ENCODE results near the gene ACTL7A.
A peak's percentile ranks its signal among the peaks of the same experiment; 100 is the strongest.
"Not testable (repeated sequence)": the region's sequence is repeated elsewhere in the genome, so short reads cannot be mapped to it uniquely, and the experiment has no call there.

Gene ACTL7A

DNA sequence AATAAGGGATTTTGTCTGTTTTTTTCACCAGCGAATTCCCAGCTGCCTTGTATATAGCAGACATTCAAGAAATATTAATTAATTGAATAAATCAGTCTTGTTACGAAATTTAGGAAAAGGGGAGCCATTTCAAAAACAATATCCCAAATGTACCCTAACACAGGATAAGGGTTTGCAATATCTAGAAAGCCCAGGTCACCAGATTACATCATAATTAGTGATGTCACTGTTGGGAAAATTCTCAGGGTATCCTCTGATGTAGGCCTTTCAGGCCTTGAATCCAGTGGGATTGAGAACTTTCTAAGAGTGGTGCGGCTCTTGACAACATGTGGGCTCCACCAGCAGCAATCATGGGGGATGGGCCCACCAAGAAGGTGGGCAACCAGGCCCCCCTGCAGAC is at the start of gene ACTL7A:
ACTL7A (plus strand) TSS at position 270 of the 400 bp plus-strand sequence; CDS start at position 327, 57 bp downstream.
- DNase-seq (ENCODE audit: low read depth): no peak

GRCh38 chr9:108812396-108813025 is 49.6 kb upstream of the ACTL7A start:
- no peak for DNase-seq (ENCODE audit: low read depth)

DNA sequence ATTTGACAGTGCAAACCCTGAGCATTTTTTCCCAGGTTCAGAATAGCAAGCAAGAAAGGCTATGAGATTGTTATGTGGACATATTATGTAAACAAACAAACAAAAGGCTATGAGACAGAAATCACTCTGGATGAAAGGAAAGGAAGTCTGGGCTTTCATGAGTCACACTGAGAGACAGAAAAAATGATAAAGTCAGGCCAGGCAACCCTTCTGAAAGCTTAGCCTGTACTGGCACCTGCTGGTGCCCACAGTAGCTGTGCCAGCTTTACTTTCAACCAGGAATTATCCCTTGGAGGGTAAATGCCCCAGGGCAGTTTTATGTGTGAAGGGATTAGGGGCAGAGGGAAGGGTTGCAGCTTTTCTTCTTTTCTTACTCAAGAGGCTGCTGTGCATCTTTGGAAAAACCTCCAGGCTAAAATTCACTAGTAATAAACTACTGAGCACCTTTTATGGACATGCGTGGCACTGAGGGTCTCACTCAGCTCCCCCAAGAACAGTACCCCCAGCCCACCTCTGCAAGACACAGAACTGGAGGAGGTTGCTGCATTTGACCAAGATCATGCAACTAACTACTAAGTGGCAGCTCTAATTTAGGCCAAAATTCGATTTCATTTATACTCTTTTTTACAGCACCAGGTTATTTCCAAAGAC is 48.0 kb upstream of the ACTL7A start:
- peak; percentile 32 for DNase-seq (ENCODE audit: low read depth)

DNA sequence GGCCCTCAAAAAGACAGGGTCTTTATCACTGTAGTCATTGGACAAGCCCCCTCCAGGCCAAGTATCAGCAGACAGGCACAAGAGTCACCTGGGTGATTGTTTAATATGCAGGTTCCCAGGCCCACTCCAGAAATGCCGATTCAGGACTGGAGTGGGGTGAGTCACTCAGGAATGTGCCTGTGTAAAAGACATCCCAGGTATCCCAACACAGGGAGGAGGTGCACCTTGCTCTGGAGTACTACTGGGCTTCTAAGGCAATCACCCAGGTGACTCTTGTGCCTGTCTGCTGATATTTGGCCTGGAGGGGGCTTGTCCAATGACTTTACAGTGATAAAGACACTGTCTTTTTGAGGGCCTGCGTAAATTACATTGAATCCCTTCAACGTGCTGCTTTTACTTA is 46.9 kb upstream of the ACTL7A start:
- DNase-seq (ENCODE audit: low read depth): no peak

DNA sequence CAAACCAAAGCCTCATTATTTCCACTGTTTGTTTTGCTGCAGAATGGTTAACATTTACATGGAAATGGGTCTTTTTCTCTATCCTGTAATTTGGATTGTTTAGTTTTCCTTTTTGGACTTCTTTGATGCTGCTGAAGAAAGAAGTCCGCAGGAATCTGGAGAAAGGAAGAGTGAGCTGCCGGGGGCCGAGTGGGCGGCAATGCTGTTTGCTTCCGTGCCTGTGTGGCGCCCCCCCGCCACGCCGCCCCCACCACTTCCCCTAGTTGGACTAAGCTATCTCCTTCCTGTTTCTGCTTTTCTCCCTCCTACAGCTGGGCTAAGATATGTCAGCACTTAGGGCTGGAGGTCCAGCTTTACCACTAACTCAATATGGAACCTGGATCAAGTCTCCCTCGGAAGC is 46.0 kb upstream of the ACTL7A start:
- DNase-seq (ENCODE audit: low read depth): no peak

GRCh38 chr9:108823829-108824228 is 38.2 kb upstream of the ACTL7A start:
- no peak for DNase-seq (ENCODE audit: low read depth)

DNA sequence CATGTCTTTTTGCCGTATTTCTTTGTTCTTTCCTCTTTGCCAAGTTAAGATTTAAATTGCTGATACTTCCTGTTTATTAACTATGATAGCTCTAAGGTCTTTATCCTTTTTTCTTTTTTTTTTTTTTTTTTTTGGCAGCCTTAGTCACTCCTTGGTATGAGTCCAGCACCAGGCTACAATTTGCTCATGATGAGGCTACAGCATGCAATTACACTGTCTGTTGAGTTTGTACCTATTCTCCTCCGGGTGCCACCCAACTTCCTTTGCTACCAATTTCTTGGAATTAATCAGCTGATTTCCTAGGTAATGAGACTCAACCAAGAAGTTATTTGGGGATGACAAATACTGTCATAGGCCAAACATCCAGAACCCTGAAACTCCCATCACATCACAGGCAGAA is 31.8 kb upstream of the ACTL7A start:
- DNase-seq (ENCODE audit: low read depth): no peak

DNA sequence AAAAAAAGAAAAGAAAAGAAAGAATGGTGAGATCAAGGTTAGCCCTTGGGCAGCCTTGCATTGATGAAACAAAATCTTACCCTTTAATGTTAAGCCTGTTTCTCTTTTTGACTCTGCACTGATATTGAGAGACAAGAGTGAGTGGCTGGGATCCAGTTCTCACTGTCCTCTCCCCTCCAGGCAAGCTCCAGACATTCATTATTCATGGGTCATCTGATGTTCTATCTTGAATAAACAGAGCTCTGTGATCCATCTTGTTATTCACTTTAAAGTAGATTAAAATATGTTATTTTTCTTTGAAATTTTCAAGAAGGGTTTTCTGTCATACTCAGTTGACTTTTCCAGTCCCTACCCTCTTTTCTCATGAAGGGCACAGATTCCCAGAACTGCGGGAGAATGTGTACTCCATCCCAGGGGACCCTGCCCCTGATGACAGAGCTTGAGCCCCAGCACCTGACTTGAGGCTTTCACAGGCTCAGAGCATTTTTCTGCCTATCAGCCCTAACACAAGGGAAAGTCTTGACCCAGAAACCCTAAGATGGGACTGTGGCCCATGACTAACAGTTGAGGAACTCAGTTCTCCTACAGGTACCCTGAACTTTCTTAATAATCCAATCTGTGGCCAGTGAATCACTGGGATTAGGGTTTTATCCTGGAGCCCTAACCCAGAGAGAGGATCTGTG is 30.4 kb upstream of the ACTL7A start:
- no peak for DNase-seq (ENCODE audit: low read depth)

DNA sequence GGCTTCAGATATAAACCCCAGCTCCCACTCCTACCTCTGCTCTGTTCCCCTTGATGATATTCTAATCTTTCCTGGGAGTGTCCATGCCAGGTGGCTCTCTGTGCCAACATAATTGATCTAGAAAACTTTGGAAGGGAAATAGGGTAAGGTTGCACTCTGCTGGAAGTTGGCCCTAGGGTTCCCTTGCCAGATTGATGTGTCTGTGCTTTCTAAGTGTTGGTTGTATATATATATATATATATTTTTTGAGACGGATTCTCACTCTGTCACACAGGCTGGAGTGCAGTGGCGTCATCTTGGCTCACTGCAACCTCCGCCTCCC is 29.9 kb upstream of the ACTL7A start:
- no peak for DNase-seq (ENCODE audit: low read depth)

- DNase-seq (ENCODE audit: low read depth): no peak
These were observed 27.0 kb upstream of the ACTL7A start for GRCh38 chr9:108834959-108835665.

DNA sequence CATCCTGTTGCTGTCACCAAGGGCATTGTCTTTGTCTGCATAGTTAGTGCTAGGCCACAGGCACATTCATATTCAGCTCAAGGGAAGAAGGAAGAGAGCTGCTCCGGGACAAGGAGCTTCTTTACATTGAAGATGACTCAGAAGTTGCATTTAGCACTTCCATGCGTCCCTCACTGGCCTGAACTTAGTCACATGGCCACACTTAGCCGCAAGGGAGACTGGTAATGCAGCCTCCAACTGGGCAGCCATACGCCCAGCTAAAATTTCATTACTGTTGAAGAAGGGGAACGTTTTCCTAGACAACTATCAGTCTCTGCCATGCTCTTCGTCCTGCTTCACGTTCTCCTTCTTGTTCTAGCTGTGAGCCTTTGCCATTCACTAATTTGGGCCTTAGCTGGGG is 26.2 kb upstream of the ACTL7A start:
- DNase-seq (ENCODE audit: low read depth): no peak

DNA sequence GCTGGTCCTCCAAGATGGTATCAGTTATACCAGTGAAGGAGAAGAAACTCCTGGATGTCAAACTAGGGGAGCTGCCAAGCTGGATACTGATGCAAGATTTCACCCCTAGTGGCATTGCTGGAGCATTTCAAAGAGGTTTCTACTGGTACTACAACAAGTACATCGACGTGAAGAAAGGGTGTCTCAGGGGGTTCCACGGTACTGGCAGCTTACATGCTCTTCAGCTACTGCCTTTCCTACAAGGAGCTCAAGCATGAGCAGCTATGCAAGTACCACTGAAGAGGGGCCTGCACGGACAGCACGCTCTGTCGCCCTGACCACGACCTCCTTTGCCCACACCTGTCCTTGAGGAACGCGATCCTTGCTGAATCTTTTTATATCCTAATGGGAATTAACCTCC is 25.7 kb upstream of the ACTL7A start:
- DNase-seq (ENCODE audit: low read depth): no peak

DNA sequence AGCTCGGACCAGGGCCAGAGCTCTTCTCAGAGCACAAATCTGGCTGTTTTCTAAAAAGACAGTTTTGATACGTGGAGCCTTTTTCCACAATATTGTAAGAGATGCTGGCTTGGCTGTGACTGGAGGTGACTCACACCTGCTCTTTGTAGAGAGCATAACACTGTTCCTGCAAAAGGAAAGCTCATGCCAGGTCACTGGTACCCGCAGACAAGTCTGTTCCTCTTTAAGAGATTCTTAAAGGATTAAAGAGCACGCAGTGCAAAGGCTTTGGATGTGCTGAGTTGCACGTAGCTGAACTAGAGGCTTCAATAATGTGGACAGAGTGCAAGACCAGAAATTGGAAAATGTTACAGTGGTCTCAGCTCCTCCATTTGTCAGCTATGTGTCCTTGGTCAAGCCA is 25.3 kb upstream of the ACTL7A start:
- no peak for DNase-seq (ENCODE audit: low read depth)

DNA sequence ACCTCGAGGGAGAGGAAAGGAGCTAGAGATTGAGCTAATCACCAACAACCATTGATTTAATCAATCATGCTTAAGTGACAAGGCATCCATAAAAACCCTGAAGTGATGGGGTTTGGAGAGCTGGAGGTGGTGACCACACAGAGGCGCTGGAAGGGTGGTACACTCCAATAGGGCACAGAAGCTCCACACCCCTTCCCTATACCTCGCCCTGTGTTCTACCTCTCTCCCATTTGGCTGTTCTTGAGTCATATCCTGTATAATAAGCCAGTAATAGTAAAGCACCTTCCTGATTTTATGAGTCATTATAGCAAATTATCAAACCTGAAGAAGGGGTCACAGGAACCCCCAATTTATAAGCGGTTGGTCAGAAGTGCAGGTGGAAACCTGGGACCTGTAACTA is 24.5 kb upstream of the ACTL7A start:
- no peak for DNase-seq (ENCODE audit: low read depth)

- peak; percentile 39 for DNase-seq (ENCODE audit: low read depth)
These were observed 24.0 kb upstream of the ACTL7A start for GRCh38 chr9:108838017-108838416.

DNA sequence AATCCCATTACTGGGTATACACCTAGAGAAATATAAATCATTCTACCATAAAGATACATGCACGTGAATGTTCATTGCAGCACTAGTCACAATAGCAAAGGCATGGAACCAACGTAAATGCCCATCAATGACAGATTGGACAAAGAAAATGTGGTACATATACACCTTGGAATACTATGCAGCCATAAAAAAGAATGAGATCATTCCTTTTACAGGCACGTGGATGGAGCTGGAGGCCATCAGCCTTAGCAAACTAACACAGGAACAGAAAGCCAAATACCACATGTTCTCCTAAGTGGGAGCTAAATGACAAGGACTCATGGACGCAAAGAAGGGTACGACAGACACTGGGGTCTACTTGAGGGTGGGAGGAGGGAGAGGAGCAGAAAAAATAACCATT is 22.5 kb upstream of the ACTL7A start:
- DNase-seq (ENCODE audit: low read depth): not testable (repeated sequence)

DNA sequence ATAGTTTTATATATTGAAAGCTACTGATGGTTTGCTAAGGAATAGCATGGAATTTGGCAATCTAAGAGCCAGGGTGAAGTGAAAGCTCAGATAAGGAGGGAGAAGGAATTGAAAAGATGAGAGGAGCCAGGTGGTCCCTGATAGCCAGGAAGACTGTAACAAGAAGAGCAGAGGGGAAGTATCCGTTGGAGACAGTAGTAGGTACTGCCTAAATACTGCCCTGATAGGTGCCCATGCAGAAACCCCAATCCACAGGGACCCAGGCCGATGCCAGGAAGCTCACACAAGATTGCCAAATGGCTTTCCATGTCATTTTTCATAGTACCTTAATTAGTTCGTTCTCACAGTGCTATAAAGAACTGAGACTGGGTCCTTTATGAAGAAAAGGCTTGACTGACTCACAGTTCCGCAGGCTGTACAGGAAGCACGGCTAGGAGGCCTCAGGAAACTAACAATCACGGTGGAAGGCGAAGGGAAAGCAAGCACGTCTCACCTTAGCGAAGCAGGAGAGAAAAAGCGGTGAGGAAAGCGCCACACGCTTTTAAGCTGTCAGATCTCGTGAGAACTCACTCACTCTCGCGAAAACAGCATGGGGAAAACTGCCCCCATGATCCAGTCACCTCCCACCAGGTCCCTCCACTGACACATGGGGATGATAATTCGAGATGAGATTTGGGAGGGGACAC is 19.3 kb upstream of the ACTL7A start:
- DNase-seq (ENCODE audit: low read depth): no peak

- peak; percentile 69 for DNase-seq (ENCODE audit: low read depth)
These were observed 17.7 kb upstream of the ACTL7A start for GRCh38 chr9:108844391-108844790.

DNA sequence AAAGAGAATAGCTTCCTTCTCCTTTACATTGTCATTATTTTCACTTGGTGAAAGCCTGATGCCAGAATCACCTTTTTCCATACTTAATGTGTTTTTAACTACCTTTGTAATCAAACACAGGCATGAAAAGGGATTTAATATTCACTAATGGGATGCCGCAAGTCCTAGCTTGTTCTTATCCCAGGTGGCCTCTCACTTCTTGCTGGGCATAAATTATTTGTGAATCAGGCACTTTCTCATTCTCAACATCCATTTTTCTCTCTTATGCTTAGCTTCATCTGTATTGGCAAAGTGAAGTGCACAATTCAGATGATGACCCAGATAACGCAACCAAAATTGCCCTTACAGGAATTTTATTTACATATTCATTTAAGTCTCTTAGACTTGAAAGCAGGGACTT is 17.2 kb upstream of the ACTL7A start:
- no peak for DNase-seq (ENCODE audit: low read depth)

GRCh38 chr9:108845507-108845906 is 16.6 kb upstream of the ACTL7A start:
- DNase-seq (ENCODE audit: low read depth): no peak

DNA sequence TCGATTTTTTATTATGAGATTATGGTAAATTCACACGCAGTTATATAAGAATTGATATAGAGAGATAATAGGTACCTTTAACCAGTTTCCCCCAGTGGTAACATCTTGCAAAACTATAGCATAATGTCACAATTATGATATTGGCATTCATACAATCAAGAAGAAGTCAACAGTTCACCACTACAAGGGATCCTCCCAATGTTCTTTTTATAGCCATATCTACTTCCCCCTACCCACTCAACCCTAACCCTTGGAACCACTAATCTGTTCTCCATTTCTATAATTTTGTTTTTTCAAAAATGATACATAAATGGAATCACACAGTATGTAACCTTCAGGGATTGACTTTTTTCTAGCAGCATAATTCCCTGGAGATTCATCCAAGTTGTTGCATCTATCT is 16.1 kb upstream of the ACTL7A start:
- DNase-seq (ENCODE audit: low read depth): no peak

- DNase-seq (ENCODE audit: low read depth): not testable (repeated sequence)
These were observed 13.8 kb upstream of the ACTL7A start for GRCh38 chr9:108848296-108848695.
